K562 (cell line): Measurements from ENCODE around the gene PPP3CA. TPM values are rescaled to one million over a fixed set of nuclear protein-coding genes. Genes with fewer than 3 reads are reported as not detected.

Experiments used
- ATAC-seq: fragments of 200-7000 bp; cut with Tn5 transposase; 3 replicates; pipeline ENCODE4 v1.9.1; 2020; ENCODE audit warnings: moderate library complexity
- BruUV-seq: library from RNA; stranded (reverse); fragments of 400-500 nt; replicated peaks from 2 replicates; lab custom pipeline; 2021; lab: Mats Ljungman, UMichigan
- CTCF ChIA-PET: fragments of 300-600 bp; formaldehyde crosslinking; extraction: SDS; loops from one replicate; lab custom pipeline; 2021; ENCODE audit warnings: low intra/inter-chr PET ratio; lab: Yijun Ruan, JAX
- POLR2A ChIA-PET: fragments of 300-600, 350-650 bp; sonication (Branson Sonifier 250); formaldehyde crosslinking; extraction: SDS; loops from one replicate; lab custom pipeline; 2021; ENCODE audit warnings: antibody characterized with exemption, inconsistent platforms; lab: Yijun Ruan, JAX
- DNase-seq, 4 experiments: peaks; one replicate each; pipeline versions ENCODE4 v3.0.0 to v3.0.0-alpha.2; 2011 to 2018; ENCODE audit warnings: low spot score in 3 of 4, mixed read lengths in 3 of 4; ENCODE audit errors: extremely low read depth in 1 of 4
- FAIRE-seq: peaks from 2 replicates; lab custom pipeline; 2011; peaks lifted over from hg19 to GRCh38; lab: Jason Lieb, UNC
- H2AFZ ChIP-seq: 2 replicates; pipeline ENCODE4 v1.6.0; 2011; ENCODE audit warnings: low read depth, low read length, control low read depth, inconsistent platforms
- H3K27ac ChIP-seq: fragments of 200-600 bp; 3 replicates; pipeline ENCODE4 v1.8.0; 2011; ENCODE audit warnings: low read depth, mild to moderate bottlenecking, control low read depth, inconsistent platforms, low read length, moderate library complexity, mixed read lengths; ENCODE audit errors: extremely low read depth
- H3K27me3 ChIP-seq, 2 experiments: fragments of 300-600 bp in 1 of 2; 2 replicates in 1 of 2; 3 replicates in 1 of 2; pipeline versions ENCODE4 v1.6.0 to v1.8.0; 2011; ENCODE audit warnings: inconsistent platforms in 2 of 2, low read length in 2 of 2, mild to moderate bottlenecking in 1 of 2, mixed read lengths in 1 of 2, moderate library complexity in 1 of 2; ENCODE audit not compliant: control insufficient read depth in 2 of 2, insufficient read depth in 2 of 2
- H3K36me3 ChIP-seq: fragments of 300-600 bp; 3 replicates; pipeline ENCODE4 v1.8.0; 2011; ENCODE audit warnings: mild to moderate bottlenecking, low read length, inconsistent platforms; ENCODE audit not compliant: control insufficient read depth, insufficient read depth
- H3K4me1 ChIP-seq, 2 experiments: fragments of 200-600 bp in 1 of 2; replicated peaks in 1 of 2; 2 replicates in 1 of 2; 3 replicates in 1 of 2; pipeline versions ENCODE4 v1.5.1 to v1.8.0; 2011; ENCODE audit warnings: inconsistent platforms in 2 of 2, low read length in 2 of 2, mild to moderate bottlenecking in 1 of 2, mixed read lengths in 1 of 2, moderate library complexity in 1 of 2; ENCODE audit not compliant: control insufficient read depth in 2 of 2, insufficient read depth in 2 of 2
- H3K4me2 ChIP-seq: 2 replicates; pipeline ENCODE4 v1.6.1; 2011; ENCODE audit warnings: low read length, control low read depth, inconsistent platforms, mixed read lengths; ENCODE audit not compliant: insufficient read depth
- H3K4me3 ChIP-seq: fragments of 200-600 bp; sonication (generic), shearing (Covaris generic); 2 replicates; pipeline ENCODE4 v1.5.1; 2016; ENCODE audit warnings: control low read depth, inconsistent platforms
- H3K79me2 ChIP-seq: fragments of 200-600 bp; 3 replicates; pipeline ENCODE4 v1.8.0; 2011; ENCODE audit warnings: low read length, inconsistent platforms; ENCODE audit not compliant: control insufficient read depth, insufficient read depth
- H3K9ac ChIP-seq, 2 experiments: 2 replicates each; pipeline versions ENCODE4 v1.6.0 to v1.6.1; 2011; ENCODE audit warnings: low read depth in 2 of 2, low read length in 2 of 2, control low read depth in 1 of 2, inconsistent platforms in 1 of 2, mild to moderate bottlenecking in 1 of 2, mixed read lengths in 1 of 2; ENCODE audit not compliant: insufficient read depth in 1 of 2
- H3K9me1 ChIP-seq: one replicate; pipeline ENCODE4 v1.6.0; 2011; ENCODE audit warnings: inconsistent platforms, mild to moderate bottlenecking, low read length, moderate library complexity; ENCODE audit not compliant: control insufficient read depth, insufficient read depth
- H3K9me3 ChIP-seq: replicated peaks from 2 replicates; pipeline ENCODE4 v1.5.1; 2011; ENCODE audit warnings: low read depth, low read length, inconsistent platforms; ENCODE audit not compliant: control insufficient read depth, insufficient read depth
- H4K20me1 ChIP-seq: replicated peaks from 2 replicates; pipeline ENCODE4 v1.6.1; 2011; ENCODE audit warnings: low read length, inconsistent platforms, mixed read lengths; ENCODE audit not compliant: control insufficient read depth, insufficient read depth
- CCNT2 ChIP-seq: IDR thresholded peaks from 2 replicates; pipeline ENCODE4 v1.6.1; 2011; ENCODE audit warnings: borderline replicate concordance, low read depth, mild to moderate bottlenecking, moderate library complexity, mixed read lengths, low read length; ENCODE audit not compliant: insufficient read length; ENCODE audit errors: extremely low read depth
- COPS2 ChIP-seq: fragments of 450-650 bp; conservative IDR thresholded peaks from 2 replicates; pipeline ENCODE4 v1.6.1; 2016; ENCODE audit warnings: mild to moderate bottlenecking, moderate library complexity
- CXXC5 ChIP-seq: fragments of 250-450 bp; sonication (Bioruptor Pico); IDR thresholded peaks from 2 replicates; pipeline ENCODE4 v1.8.0; 2022; ENCODE audit warnings: inconsistent platforms, mild to moderate bottlenecking, moderate library complexity
- DLX4 ChIP-seq: fragments of 250-450 bp; sonication (Bioruptor Pico); IDR thresholded peaks from 2 replicates; pipeline ENCODE4 v1.6.1; 2021; ENCODE audit warnings: mild to moderate bottlenecking
- HIVEP1 ChIP-seq: fragments of 250-450 bp; sonication (Bioruptor Pico); IDR thresholded peaks from 2 replicates; pipeline ENCODE4 v1.4.0; 2020; ENCODE audit warnings: mild to moderate bottlenecking
- MTA2 ChIP-seq: fragments of 450-650 bp; IDR thresholded peaks from 2 replicates; pipeline ENCODE4 v1.6.1; 2016; ENCODE audit warnings: low read depth
- OTX1 ChIP-seq: fragments of 450-650 bp; formaldehyde crosslinking; IDR thresholded peaks from 2 replicates; pipeline ENCODE4 v1.4.0; 2022; ENCODE audit warnings: mild to moderate bottlenecking
- PBX2 ChIP-seq, 2 experiments: IDR thresholded peaks in 1 of 2; conservative IDR thresholded peaks in 1 of 2; 2 replicates each; pipeline ENCODE4 v1.6.1; 2016; ENCODE audit warnings: low read depth in 2 of 2, mild to moderate bottlenecking in 1 of 2, missing compliant biosample characterization in 1 of 2, missing genetic modification characterization in 1 of 2, moderate library complexity in 1 of 2
- PRDM10 ChIP-seq: fragments of 450-650 bp; IDR thresholded peaks from 2 replicates; pipeline ENCODE4 v1.6.1; 2018; ENCODE audit not compliant: partially characterized antibody
- SP1 ChIP-seq: sonication (generic); formaldehyde crosslinking; IDR thresholded peaks from 2 replicates; pipeline ENCODE4 v1.8.1; 2022; ENCODE audit warnings: mild to moderate bottlenecking, missing genetic modification reagents
- SUPT5H ChIP-seq: fragments of 450-650 bp; IDR thresholded peaks from 2 replicates; pipeline ENCODE4 v1.6.1; 2016
- TARDBP ChIP-seq: fragments of 450-650 bp; IDR thresholded peaks from 2 replicates; pipeline ENCODE4 v1.6.1; 2016
- TCF7L2 ChIP-seq: fragments of 150-350 bp; IDR thresholded peaks from 2 replicates; pipeline ENCODE4 v1.6.1; 2016; ENCODE audit warnings: low read depth, mild to moderate bottlenecking, low read length, moderate library complexity
- ZC3H8 ChIP-seq: fragments of 450-650 bp; IDR thresholded peaks from 2 replicates; pipeline ENCODE4 v1.6.1; 2017
- WGBS: fragments of 100-300 bp; shearing (Covaris generic); methylation state at CpG from one replicate; pipeline ENCODE4 v1.1.6; 2016; ENCODE audit warnings: low coverage, mixed read lengths; ENCODE audit not compliant: insufficient coverage; ENCODE audit errors: missing lambda C conversion rate; 5-methylcytosine and 5-hydroxymethylcytosine counted together
- in situ Hi-C: fragments of 300-500 bp; cut with MboI; formaldehyde crosslinking; loops from 4 replicates; pipeline ENCODE4 v1.15.0; 2018; ENCODE audit warnings: inconsistent platforms, mixed read lengths
- intact Hi-C: fragments of 100-400 bp; cut with micrococcal nuclease; formaldehyde crosslinking; loops from 2 replicates; pipeline ENCODE4 v1.14.2; 2022
- polyA plus RNA-seq, 8 experiments: library from polyadenylated mRNA; depleted of rRNA in 4 of 8; stranded (reverse) in 5 of 8; unstranded in 3 of 8; fragments of >200 nt; fragmentation: Nextera tagmentation in 2 of 8; fragmentation: Illumina TruSeq in 1 of 8; extraction: Ambion mirVana in 2 of 8; extraction: Trizol in 1 of 8; gene quantifications; 2 replicates each; pipeline versions ENCODE4 v1.2.1 to v1.2.3, GENCODE V29; 2011 to 2014; ENCODE audit warnings: inconsistent platforms in 1 of 8, missing spikeins in 1 of 8
- total RNA-seq, 7 experiments: library from RNA; depleted of rRNA in 6 of 7; stranded (reverse); fragments of >200 nt in 6 of 7; fragmentation: Illumina TruSeq in 2 of 7; extraction: Trizol in 2 of 7; gene quantifications; 2 replicates each; pipeline versions ENCODE4 v1.2.1 to v1.2.3, GENCODE V29; 2011 to 2021; ENCODE audit warnings: low replicate concordance in 1 of 7
- TF ChIP-seq, protein P1 (sequence below), 2 experiments: fragments of 450-650 bp in 1 of 2; sonication (generic) in 1 of 2; formaldehyde crosslinking in 1 of 2; IDR thresholded peaks in 1 of 2; conservative IDR thresholded peaks in 1 of 2; 2 replicates each; pipeline versions ENCODE4 v1.6.1 to v1.8.1; 2016 to 2023; ENCODE audit warnings: mild to moderate bottlenecking in 2 of 2, moderate library complexity in 2 of 2, inconsistent platforms in 1 of 2, missing genetic modification reagents in 1 of 2

The PPP3CA gene
- total and polyA plus RNA-seq, 9 of the 15 experiments (the other 6 are each of a cell fraction or from before 2014, with no cell fraction given): 0.94 to 3.2 (median 1.6) TPM

- TF ChIP-seq DLX4 (CRISPR knock-in tag): no peak
- TF ChIP-seq PBX2 (CRISPR knock-in tag; IDR thresholded peaks at IDR 0.05; ENCODE audit: low read depth): no peak
- TF ChIP-seq PBX2 (tag; conservative IDR thresholded peaks at IDR 0.05; ENCODE audit: low read depth): no peak
- TF ChIP-seq OTX1: no peak
- TF ChIP-seq SP1 (CRISPR knock-in tag): no peak
- TF ChIP-seq TCF7L2: no peak
These were observed 32.3 kb downstream of the PPP3CA start (continued) for GRCh38 chr4:101315041-101315440.

- CTCF ChIA-PET: no interaction called here
- ATAC-seq (no peak), FAIRE-seq (no peak), DNase-seq (no peak)
- Histone ChIP-seq H4K20me1 (no peaks in the 10 kb centered on the region), H3K9me3 (no peaks in the 10 kb centered on the region; the same call in 1 of the 2 replicates), H3K79me2 (no peaks in the 10 kb centered on the region), H3K36me3 (no peaks in the 10 kb centered on the region), H3K27ac (no peak overlapping the region), H3K9me1 (no peaks in the 10 kb centered on the region), H3K4me2 (no peak overlapping the region), H3K9ac (no peak overlapping the region), H3K27me3 (no peaks in the 10 kb centered on the region), H2AFZ (no peak overlapping the region), H3K4me3 (no peak overlapping the region), H3K4me1 (no peaks in the 10 kb centered on the region)
- WGBS: 0% methylated on average over 4 of the region's 4 CpGs
- intact Hi-C loops: no loop called here
- in situ Hi-C loops: no loop called here
- POLR2A ChIA-PET: no interaction called here
- BruUV-seq: no TSS peak
- TF ChIP-seq PRDM10 (no peak), SUPT5H (no peak), HIVEP1 (CRISPR knock-in tag) (no peak), CXXC5 (no peak), ZC3H8 (no peak), CCNT2 (no peak), TARDBP (no peak), COPS2 (no peak), MTA2 (no peak)
- TF ChIP-seq, protein P1, sequence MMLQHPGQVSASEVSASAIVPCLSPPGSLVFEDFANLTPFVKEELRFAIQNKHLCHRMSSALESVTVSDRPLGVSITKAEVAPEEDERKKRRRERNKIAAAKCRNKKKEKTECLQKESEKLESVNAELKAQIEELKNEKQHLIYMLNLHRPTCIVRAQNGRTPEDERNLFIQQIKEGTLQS (IDR thresholded peaks at IDR 0.05): no peak
- TF ChIP-seq, protein P1 (CRISPR knock-in tag; conservative IDR thresholded peaks at IDR 0.05): no peak
These were observed 37.4 kb downstream of the PPP3CA start for GRCh38 chr4:101309925-101310324.
